ENCODE measurements around the gene CIAO1. TPM values are rescaled to one million over a fixed set of nuclear protein-coding genes. Genes with fewer than 3 reads are reported as not detected.

The CIAO1 gene
- total and polyA plus RNA-seq, 2 of the 8 experiments (the other 6 are each of a cell fraction or from before 2014, with no cell fraction given): 63.7 to 99.2 TPM

DNA sequence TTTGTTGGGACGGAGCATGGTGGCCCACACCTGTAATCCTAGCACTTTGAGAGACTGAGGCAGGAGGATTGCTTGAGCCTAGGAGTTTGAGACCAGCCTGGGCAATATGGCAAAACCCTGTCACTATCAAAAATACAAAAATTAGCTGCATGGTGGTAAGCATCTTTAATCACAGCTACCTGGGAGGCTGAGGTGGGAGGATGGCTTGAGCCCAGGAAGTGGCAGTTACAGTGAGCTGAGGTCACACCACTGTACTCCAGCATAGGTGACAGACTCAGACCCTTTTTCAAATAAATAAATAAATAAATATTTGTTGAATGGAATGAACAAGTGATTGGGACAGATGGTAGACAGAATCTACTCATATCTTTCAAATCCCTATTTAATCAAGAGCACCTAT, 53.4 kb downstream of the CIAO1 start:
- Histone ChIP-seq H4K20me1 (replicated peaks in 1 of 2; ENCODE audit: control insufficient read depth in 1 of 2, insufficient read depth in 2 of 2, low read length in 2 of 2) (no peaks in the 10 kb centered on the region), H3K4me3 (ENCODE audit: extremely low read depth in 1 of 4, insufficient read depth in 2 of 4, low read depth in 3 of 4, low read length in 4 of 4) (no peak overlapping the region), H3K14ac (ENCODE audit: insufficient read length) (no peak overlapping the region), H2BK5ac (ENCODE audit: low read depth, low read length) (no peak overlapping the region), H3K9ac (replicated peaks in 1 of 4; ENCODE audit: extremely low read depth in 1 of 4, low read depth in 3 of 4, low read length in 3 of 4) (no peak overlapping the region), H3K4ac (replicated peaks; ENCODE audit: insufficient read length, low read depth, low read length) (no peak overlapping the region), H3K4me1 (replicated peaks in 1 of 4; ENCODE audit: control insufficient read depth in 3 of 4, insufficient read depth in 4 of 4, low read length in 3 of 4) (peaks cover 0 to 3% (median 0%) of the 10 kb centered on the region in 4 experiments; a peak in 1 of 7 replicates), H4K5ac (ENCODE audit: insufficient read length, low read depth, low read length) (no peak overlapping the region), H3K56ac (replicated peaks; ENCODE audit: insufficient read length, low read depth, low read length) (no peak overlapping the region), H2BK12ac (ENCODE audit: low read depth, low read length) (no peak overlapping the region), H2BK15ac (ENCODE audit: low read length) (no peak overlapping the region), H3K79me2 (ENCODE audit: control insufficient read depth in 1 of 2, insufficient read depth in 2 of 2, low read length in 2 of 2) (no peaks in the 10 kb centered on the region), H3K79me1 (ENCODE audit: low read depth, low read length) (no peaks in the 10 kb centered on the region), H2AFZ (ENCODE audit: low read length) (no peak overlapping the region), H3K9me3 (ENCODE audit: insufficient read depth in 2 of 2, low read depth in 1 of 2, low read length in 1 of 2) (no peaks in the 10 kb centered on the region), H2AK5ac (ENCODE audit: low read depth, low read length) (no peak overlapping the region), H4K91ac (replicated peaks; ENCODE audit: insufficient read length, low read length) (no peak overlapping the region), H3K23me2 (ENCODE audit: low read depth, low read length) (peaks cover 12% of the 10 kb centered on the region; the same call in 1 of the 2 replicates), H4K8ac (ENCODE audit: extremely low read depth, insufficient read depth, low read length) (no peak overlapping the region), H3K27ac (ENCODE audit: low read depth, low read length) (no peak overlapping the region), H2BK20ac (ENCODE audit: low read length) (no peak overlapping the region), H3K36me3 (ENCODE audit: control insufficient read depth in 2 of 4, insufficient read depth in 4 of 4, low read length in 3 of 4) (no peaks in the 10 kb centered on the region), H3K27me3 (replicated peaks in 1 of 4; ENCODE audit: control insufficient read depth in 3 of 4, extremely low read depth in 1 of 4, insufficient read depth in 3 of 4, low read length in 3 of 4) (peaks cover 3 to 42% (median 31%) of the 10 kb centered on the region in 4 experiments), H3K18ac (ENCODE audit: extremely low read depth, low read length) (no peak overlapping the region), H2BK120ac (replicated peaks; ENCODE audit: low read depth, low read length) (no peak overlapping the region), H3K23ac (ENCODE audit: insufficient read length) (no peak overlapping the region), H3K4me2 (ENCODE audit: insufficient read depth in 1 of 2, low read depth in 2 of 2, low read length in 2 of 2) (no peak overlapping the region)
- POLR2A ChIA-PET (ENCODE audit: partially characterized antibody): interaction anchor here (3.5 kb wide), 1 partner anchor 14 kb away, joined by 28 read pairs; the partner anchor contains the start of gene SNRNP200
- WGBS, 2 experiments (ENCODE audit: extremely low coverage in 1 of 2, insufficient coverage in 1 of 2, insufficient read length in 1 of 2, insufficient replicate concordance in 2 of 2, low coverage in 1 of 2, low lambda C conversion rate in 2 of 2, missing lambda C conversion rate in 1 of 2): 86% methylated on average over 1 of the region's 1 CpG; no CpG with 5 or more reads in 1 of the 2 experiments
- CTCF ChIA-PET (ENCODE audit: partially characterized antibody): interaction anchor here (0.6 to 3.6 kb wide), 4 partner anchors 10 to 426 kb away, joined by 3 to 16 read pairs (median 4); no protein-coding TSS in a partner anchor
- FAIRE-seq: no peak
- DNase-seq (ENCODE audit: low read depth in 1 of 2, low spot score in 2 of 2): no peak
- no peak for TF ChIP-seq TBP (IDR thresholded peaks at IDR 0.05; ENCODE audit: low read depth, low read length)
- TF ChIP-seq KDM5A (IDR thresholded peaks at IDR 0.05; ENCODE audit: low read length): no peak
- TF ChIP-seq RXRA (IDR thresholded peaks at IDR 0.05; ENCODE audit: insufficient read depth, low read depth, low read length): no peak
- no peak for TF ChIP-seq GABPA (IDR thresholded peaks at IDR 0.05; ENCODE audit: borderline replicate concordance, insufficient read depth, low read length)

All from H1 (cell line).